KOPT-K1 (cell line): Measurements from ENCODE around the gene MRI1.
A peak's percentile ranks its signal among the peaks of the same experiment; 100 is the strongest.

Source experiments
- H3K27ac ChIP-seq: fragments of 200-600 bp; sonication (generic); 2 replicates; pipeline ENCODE4 v1.5.1; 2016; ENCODE audit warnings: antibody characterized with exemption, mild to moderate bottlenecking, low read depth, low read length; ENCODE audit not compliant: poor library complexity, severe bottlenecking
- H3K36me3 ChIP-seq: fragments of 200-600 bp; sonication (generic); 2 replicates; pipeline ENCODE4 v1.5.1; 2017; ENCODE audit warnings: antibody characterized with exemption, mild to moderate bottlenecking, low read length, moderate library complexity; ENCODE audit not compliant: insufficient read depth
- H3K9me3 ChIP-seq: fragments of 200-600 bp; sonication (generic); 2 replicates; pipeline ENCODE4 v1.5.1; 2017; ENCODE audit warnings: antibody characterized with exemption, low read length, mild to moderate bottlenecking; ENCODE audit not compliant: insufficient read depth, poor library complexity, severe bottlenecking

The MRI1 gene

DNA sequence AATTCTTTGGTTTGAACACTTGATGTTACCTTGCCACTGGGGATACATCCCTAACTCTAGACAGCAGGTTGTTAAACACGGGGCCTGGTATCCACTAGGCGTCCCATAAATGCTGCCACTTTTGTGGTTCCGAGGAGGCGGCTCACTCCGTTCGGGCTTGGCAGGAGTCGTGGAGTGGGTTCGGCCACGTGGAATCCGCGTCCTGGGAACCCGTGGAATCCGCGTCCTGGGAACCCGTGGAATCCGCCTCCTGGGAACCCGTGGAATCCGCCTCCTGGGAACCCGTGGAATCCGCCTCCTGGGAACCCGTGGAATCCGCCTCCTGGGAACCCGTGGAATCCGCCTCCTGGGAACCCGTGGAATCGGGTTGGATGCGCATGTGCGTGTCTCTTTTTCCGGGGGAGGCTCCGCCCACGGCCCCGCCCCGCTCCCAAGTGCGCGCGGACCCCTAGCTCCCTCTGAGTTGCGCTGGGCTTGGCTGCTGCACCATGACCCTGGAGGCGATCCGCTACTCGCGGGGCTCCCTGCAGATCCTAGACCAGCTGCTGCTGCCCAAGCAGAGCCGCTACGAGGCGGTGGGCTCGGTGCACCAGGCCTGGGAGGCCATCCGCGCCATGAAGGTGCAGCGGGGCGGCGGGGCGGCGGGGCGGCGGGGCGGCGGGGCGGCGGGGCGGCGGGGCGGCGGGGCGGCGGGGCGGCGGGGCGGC is at the start of gene MRI1:
Gene MRI1, plus strand, starts transcription at position 422 of the 707 bp plus-strand sequence. Its CDS starts 67 bp downstream, at position 489.
- H3K9me3 ChIP-seq: no peaks in the 10 kb centered on the region
- peak within 1 kb of the TSS; percentile 64 for H3K27ac ChIP-seq
- peaks cover 54% of the 10 kb centered on the region for H3K36me3 ChIP-seq

DNA sequence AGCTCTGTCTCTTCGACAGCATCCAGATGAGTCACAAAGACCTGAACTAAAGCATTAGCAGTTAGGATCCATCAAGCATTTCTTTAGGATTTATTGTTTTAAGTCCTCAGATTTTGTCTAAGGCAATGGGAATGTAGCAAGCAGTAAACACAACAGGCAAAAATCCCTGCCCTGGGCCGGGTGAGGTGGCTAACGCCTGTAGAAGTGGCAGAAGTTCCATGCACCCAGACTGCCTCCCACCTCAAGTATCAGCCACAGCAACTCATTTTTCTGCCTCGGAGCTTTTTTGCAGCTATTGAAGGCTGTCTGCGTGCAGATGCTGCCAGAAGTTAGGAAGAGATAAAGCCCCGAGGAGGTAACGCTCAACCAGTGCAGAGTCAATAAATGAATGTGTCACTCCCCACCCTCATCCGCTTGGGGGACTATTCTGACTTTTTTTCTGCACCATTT is 47.1 kb upstream of the MRI1 start:
- peaks cover 13% of the 10 kb centered on the region for H3K9me3 ChIP-seq

DNA sequence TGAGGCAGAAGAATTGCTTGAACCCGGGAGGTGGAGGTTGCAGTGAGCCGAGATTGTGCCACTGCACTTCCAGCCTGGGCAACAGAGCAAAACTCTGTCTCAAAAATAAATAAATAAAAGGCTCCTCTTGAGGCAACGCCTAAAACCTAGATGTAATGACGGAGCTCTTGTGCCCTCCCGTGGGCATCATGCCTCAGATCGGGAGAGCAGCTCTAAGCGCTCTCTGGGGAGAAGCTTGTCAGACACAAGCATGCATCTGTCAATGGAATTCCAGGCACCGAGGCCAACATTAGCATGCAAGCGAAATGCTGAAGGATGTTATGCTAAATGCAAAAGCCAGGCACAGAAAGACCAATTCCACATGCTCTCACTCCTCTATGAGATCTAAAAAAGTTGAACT is 45.6 kb upstream of the MRI1 start:
- H3K36me3 ChIP-seq: no peaks in the 10 kb centered on the region
- no peak overlapping the region for H3K27ac ChIP-seq
- peaks cover 12% of the 10 kb centered on the region for H3K9me3 ChIP-seq

More for the DNA sequence above, 47.1 kb upstream of the MRI1 start:
- Histone ChIP-seq H3K36me3 (no peaks in the 10 kb centered on the region), H3K27ac (no peak overlapping the region)

GRCh38 chr19:13722146-13722545 is 42.2 kb upstream of the MRI1 start:
- no peaks in the 10 kb centered on the region for H3K36me3 ChIP-seq
- H3K27ac ChIP-seq: no peak overlapping the region

GRCh38 chr19:13723206-13723605 is 41.1 kb upstream of the MRI1 start:
- Histone ChIP-seq H3K27ac (no peak overlapping the region), H3K36me3 (no peaks in the 10 kb centered on the region), H3K9me3 (no peaks in the 10 kb centered on the region)

More at GRCh38 chr19:13722146-13722545, 42.2 kb upstream of the MRI1 start:
- no peaks in the 10 kb centered on the region for H3K9me3 ChIP-seq

- H3K27ac ChIP-seq: no peak overlapping the region
- H3K36me3 ChIP-seq: no peaks in the 10 kb centered on the region
- no peaks in the 10 kb centered on the region for H3K9me3 ChIP-seq
Measured at GRCh38 chr19:13726323-13726722, 38.0 kb upstream of the MRI1 start.

DNA sequence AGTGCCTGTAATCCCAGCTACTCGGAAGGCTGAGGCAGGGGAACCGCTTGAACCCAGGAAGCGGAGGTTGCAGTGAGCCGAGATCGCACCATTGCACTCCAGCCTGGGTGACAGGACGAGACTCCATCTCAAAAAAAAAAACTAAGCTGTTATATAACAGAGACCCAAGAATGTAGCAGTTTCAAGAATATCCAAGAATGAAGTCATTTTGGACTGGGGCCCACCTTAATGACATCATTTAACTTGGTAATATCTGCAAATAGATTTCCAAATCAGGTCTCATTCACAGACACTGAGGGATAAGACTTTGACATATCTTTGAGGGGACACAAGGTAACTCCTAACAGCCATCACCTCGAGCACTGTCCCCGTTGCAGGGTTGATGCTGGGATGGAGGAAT is 36.5 kb upstream of the MRI1 start:
- Histone ChIP-seq H3K9me3 (no peaks in the 10 kb centered on the region), H3K27ac (no peak overlapping the region), H3K36me3 (no peaks in the 10 kb centered on the region)

GRCh38 chr19:13729859-13730258 is 34.5 kb upstream of the MRI1 start:
- no peaks in the 10 kb centered on the region for H3K36me3 ChIP-seq
- H3K9me3 ChIP-seq: no peaks in the 10 kb centered on the region
- H3K27ac ChIP-seq: no peak overlapping the region

GRCh38 chr19:13731147-13731964 is 33.0 kb upstream of the MRI1 start:
- no peaks in the 10 kb centered on the region for H3K36me3 ChIP-seq
- H3K27ac ChIP-seq: peak overlapping the region; percentile 62
- H3K9me3 ChIP-seq: no peaks in the 10 kb centered on the region

DNA sequence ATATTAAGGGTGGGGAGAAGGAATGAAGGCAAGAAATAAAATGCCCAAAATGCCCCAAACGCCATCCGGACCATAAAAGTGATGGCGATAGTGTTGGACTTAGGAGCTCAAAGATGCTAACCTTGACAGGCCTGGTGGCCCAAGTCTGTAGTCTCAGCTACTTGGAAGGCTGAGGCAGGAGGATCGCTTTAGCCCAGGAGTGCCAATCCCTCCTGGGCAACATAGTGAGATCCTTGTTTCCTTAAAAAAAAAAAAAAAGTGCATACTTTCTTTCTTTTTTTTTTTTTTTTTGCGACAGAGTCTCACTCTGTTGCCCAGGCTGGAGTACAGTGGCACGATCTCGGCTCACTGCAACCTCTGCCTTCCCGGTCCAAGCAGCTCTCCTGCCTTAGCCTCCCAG is 32.0 kb upstream of the MRI1 start:
- peak overlapping the region; percentile 62 for H3K27ac ChIP-seq
- no peaks in the 10 kb centered on the region for H3K9me3 ChIP-seq
- H3K36me3 ChIP-seq: no peaks in the 10 kb centered on the region

GRCh38 chr19:13734751-13735150 is 29.6 kb upstream of the MRI1 start:
- H3K27ac ChIP-seq: no peak overlapping the region
- no peaks in the 10 kb centered on the region for H3K9me3 ChIP-seq
- no peaks in the 10 kb centered on the region for H3K36me3 ChIP-seq

DNA sequence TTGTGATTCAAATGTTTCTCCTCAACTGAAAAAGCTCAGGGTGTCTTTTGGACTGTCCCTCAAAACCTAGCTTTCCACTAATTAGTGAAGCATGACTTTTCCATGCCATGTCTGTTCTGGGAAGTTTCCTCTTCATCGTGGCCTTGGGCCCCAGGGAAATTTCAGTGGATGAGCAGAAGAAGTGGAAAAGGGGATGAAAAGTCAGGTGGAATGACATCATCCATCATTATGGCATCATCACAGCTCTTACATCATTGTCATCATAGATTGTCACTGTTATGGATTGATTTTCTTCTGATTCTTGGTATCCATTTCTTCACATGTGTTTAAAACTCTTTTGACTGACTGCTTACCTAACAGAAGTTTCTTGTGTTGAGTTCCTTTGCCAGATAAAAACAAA is 26.2 kb upstream of the MRI1 start:
- H3K9me3 ChIP-seq: no peaks in the 10 kb centered on the region
- H3K27ac ChIP-seq: no peak overlapping the region

DNA sequence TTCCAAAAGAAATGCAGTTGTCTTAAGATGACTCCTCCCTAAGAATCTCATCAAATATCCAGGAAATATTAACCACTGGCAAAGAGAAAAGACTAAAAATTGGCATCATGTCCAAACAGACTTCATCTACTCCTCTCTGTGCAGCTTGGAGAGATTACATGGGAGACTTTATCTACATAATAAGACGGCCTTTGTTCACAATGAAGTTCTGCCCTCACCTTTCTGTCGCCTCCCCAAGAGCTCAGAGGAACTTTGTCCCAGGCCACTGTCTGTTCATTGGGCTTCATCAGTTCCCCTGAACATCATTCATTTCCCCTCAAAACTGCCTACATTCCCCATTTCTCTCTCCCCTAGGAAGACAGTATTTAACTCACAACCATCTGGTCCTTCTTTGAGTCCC is 22.4 kb upstream of the MRI1 start:
- no peaks in the 10 kb centered on the region for H3K9me3 ChIP-seq
- H3K27ac ChIP-seq: no peak overlapping the region
- H3K36me3 ChIP-seq: no peaks in the 10 kb centered on the region

More for the DNA sequence above, 26.2 kb upstream of the MRI1 start:
- H3K36me3 ChIP-seq: no peaks in the 10 kb centered on the region

DNA sequence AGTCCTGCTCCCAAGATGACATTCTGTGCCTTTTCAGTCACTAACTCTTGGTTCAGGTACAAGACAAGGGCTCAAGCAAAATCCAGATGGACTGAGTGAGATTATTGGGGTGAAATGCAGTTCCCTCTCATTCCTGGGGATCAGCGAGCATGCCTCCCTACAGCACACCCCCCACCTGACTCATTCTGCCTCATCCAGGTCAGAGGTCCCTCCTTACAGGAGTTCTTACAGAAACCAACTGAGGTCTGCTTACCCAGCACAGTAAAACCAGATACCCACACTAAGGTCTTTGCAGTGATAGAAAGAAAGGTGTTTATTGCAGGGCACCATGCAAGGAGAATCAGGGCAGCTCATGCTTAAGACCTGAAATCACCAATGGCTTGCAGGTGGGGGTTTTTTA is 21.6 kb upstream of the MRI1 start:
- Histone ChIP-seq H3K27ac (no peak overlapping the region), H3K36me3 (no peaks in the 10 kb centered on the region), H3K9me3 (no peaks in the 10 kb centered on the region)

- no peaks in the 10 kb centered on the region for H3K9me3 ChIP-seq
- H3K27ac ChIP-seq: no peak overlapping the region
- H3K36me3 ChIP-seq: no peaks in the 10 kb centered on the region
Measured at GRCh38 chr19:13744174-13744573, 20.1 kb upstream of the MRI1 start.
